HEK293T (cell line): ENCODE data around the gene RFK.

ENCODE experiments used
- CTCF ChIA-PET: fragments of 350-600 bp; formaldehyde crosslinking; extraction: SDS; loops from one replicate; lab custom pipeline; 2021; ENCODE audit warnings: antibody characterized with exemption, inconsistent platforms; lab: Yijun Ruan, JAX
- POLR2A ChIA-PET: fragments of 350-600 bp; formaldehyde crosslinking; extraction: SDS; loops from one replicate; lab custom pipeline; 2020; ENCODE audit warnings: antibody characterized with exemption, inconsistent platforms; lab: Yijun Ruan, JAX
- DNase-seq: peaks from one replicate; pipeline ENCODE4 v3.0.0; 2012; ENCODE audit warnings: mixed read lengths; ENCODE audit errors: extremely low spot score
- ARNT ChIP-seq: fragments of 450-650 bp; IDR thresholded peaks from 2 replicates; pipeline ENCODE4 v1.6.1; 2017; ENCODE audit warnings: mild to moderate bottlenecking
- BHLHE40 ChIP-seq: fragments of 450-650 bp; IDR thresholded peaks from 2 replicates; pipeline ENCODE4 v1.6.1; 2016; ENCODE audit warnings: mild to moderate bottlenecking, moderate library complexity, borderline replicate concordance
- CTBP1 ChIP-seq: fragments of 450-650 bp; IDR thresholded peaks from 2 replicates; pipeline ENCODE4 v1.6.1; 2016; ENCODE audit warnings: borderline replicate concordance
- ELF4 ChIP-seq: fragments of 450-650 bp; IDR thresholded peaks from 2 replicates; pipeline ENCODE4 v1.6.1; 2017; ENCODE audit warnings: antibody characterized with exemption
- FOXA1 ChIP-seq: fragments of 450-650 bp; IDR thresholded peaks from 2 replicates; pipeline ENCODE4 v1.6.1; 2016; ENCODE audit warnings: mild to moderate bottlenecking
- FOXK2 ChIP-seq: fragments of 450-650 bp; IDR thresholded peaks from 2 replicates; pipeline ENCODE4 v1.6.1; 2016; ENCODE audit warnings: mild to moderate bottlenecking
- FOXM1 ChIP-seq: fragments of 450-650 bp; IDR thresholded peaks from 2 replicates; pipeline ENCODE4 v1.6.1; 2017; ENCODE audit warnings: mild to moderate bottlenecking, borderline replicate concordance
- HDGF ChIP-seq: fragments of 450-650 bp; IDR thresholded peaks from 2 replicates; pipeline ENCODE4 v1.6.1; 2017; ENCODE audit warnings: antibody characterized with exemption, borderline replicate concordance
- L3MBTL2 ChIP-seq: fragments of 450-650 bp; conservative IDR thresholded peaks from 2 replicates; pipeline ENCODE4 v1.6.1; 2016; ENCODE audit warnings: mild to moderate bottlenecking
- LEF1 ChIP-seq: fragments of 450-650 bp; IDR thresholded peaks from 2 replicates; pipeline ENCODE4 v1.6.1; 2017; ENCODE audit warnings: mild to moderate bottlenecking, borderline replicate concordance
- NFRKB ChIP-seq: fragments of 450-650 bp; IDR thresholded peaks from 2 replicates; pipeline ENCODE4 v1.6.1; 2016; ENCODE audit warnings: mild to moderate bottlenecking, moderate library complexity
- SP1 ChIP-seq: fragments of 450-650 bp; IDR thresholded peaks from 2 replicates; pipeline ENCODE4 v1.6.1; 2017
- SUZ12 ChIP-seq: fragments of 450-650 bp; IDR thresholded peaks from 2 replicates; pipeline ENCODE4 v1.6.1; 2016; ENCODE audit warnings: mild to moderate bottlenecking
- TARDBP ChIP-seq: fragments of 450-650 bp; IDR thresholded peaks from 2 replicates; pipeline ENCODE4 v1.6.1; 2016
- ZNF384 ChIP-seq: fragments of 450-650 bp; IDR thresholded peaks from 2 replicates; pipeline ENCODE4 v1.6.1; 2016
- TF ChIP-seq, protein P1 (sequence below): fragments of 450-650 bp; IDR thresholded peaks from 2 replicates; pipeline ENCODE4 v1.6.1; 2016

RFK gene

DNA sequence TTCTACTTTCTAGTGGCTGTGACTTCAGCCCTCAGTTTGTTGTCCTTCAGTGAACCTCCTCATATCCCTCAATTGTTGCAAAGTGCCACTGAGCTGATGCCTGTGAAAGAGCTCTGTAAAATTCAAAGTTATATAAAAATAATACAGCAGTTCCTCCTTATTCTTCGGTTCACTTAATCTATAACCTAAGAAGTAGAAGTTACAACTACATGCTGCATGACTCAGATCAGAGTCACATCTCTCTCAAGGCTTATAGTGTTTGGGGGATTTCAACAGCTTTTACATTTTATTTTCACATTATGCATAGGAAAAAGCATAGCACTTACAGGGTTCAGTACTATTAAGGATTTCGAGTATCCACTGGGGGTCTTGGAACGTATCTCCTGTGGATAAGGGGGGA is 39.6 kb upstream of the RFK start:
- TF ChIP-seq SUZ12 (no peak), FOXA1 (no peak), NFRKB (no peak), L3MBTL2 (no peak), BHLHE40 (no peak), TARDBP (no peak), FOXM1 (no peak), HDGF (no peak), ARNT (no peak), LEF1 (no peak), ZNF384 (no peak), FOXK2 (no peak), CTBP1 (no peak)
- TF ChIP-seq, protein P1, sequence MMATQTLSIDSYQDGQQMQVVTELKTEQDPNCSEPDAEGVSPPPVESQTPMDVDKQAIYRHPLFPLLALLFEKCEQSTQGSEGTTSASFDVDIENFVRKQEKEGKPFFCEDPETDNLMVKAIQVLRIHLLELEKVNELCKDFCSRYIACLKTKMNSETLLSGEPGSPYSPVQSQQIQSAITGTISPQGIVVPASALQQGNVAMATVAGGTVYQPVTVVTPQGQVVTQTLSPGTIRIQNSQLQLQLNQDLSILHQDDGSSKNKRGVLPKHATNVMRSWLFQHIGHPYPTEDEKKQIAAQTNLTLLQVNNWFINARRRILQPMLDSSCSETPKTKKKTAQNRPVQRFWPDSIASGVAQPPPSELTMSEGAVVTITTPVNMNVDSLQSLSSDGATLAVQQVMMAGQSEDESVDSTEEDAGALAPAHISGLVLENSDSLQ, result no peak
- POLR2A ChIA-PET, result no interaction called here
- no peak for DNase-seq
- CTCF ChIA-PET, result interaction anchor here (0.9 kb wide), 1 partner anchor 15 kb away, joined by 3 read pairs; no protein-coding TSS in a partner anchor

DNA sequence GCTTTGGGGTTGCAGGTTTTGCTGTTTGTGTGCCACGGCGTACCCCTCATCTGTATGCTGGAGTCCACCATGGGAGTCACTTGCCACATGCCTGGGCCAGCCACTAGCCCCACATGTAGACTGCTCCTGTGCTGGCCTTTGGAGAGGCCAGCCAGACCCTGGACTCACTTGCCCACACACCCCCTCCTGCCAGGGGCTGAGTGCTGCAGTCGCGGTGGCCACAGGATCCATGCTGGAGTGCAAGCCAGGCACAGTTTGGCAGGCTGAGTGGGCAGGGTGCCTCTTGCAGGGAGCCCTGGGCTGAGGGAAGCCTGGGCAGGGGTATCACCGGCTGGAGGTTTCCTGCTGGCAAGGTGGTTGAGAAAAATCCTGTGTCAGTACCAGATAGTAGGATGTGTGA is 39.2 kb upstream of the RFK start:
- CTCF ChIA-PET, result interaction anchor here (0.9 kb wide), 1 partner anchor 14 kb away, joined by 3 read pairs; no protein-coding TSS in a partner anchor
- POLR2A ChIA-PET, result no interaction called here
- TF ChIP-seq FOXM1 (no peak), HDGF (no peak), TARDBP (no peak), ARNT (no peak), FOXA1 (no peak), CTBP1 (no peak), FOXK2 (no peak), SUZ12 (no peak)
- TF ChIP-seq, protein P1, result no peak
- DNase-seq, result no peak

DNA sequence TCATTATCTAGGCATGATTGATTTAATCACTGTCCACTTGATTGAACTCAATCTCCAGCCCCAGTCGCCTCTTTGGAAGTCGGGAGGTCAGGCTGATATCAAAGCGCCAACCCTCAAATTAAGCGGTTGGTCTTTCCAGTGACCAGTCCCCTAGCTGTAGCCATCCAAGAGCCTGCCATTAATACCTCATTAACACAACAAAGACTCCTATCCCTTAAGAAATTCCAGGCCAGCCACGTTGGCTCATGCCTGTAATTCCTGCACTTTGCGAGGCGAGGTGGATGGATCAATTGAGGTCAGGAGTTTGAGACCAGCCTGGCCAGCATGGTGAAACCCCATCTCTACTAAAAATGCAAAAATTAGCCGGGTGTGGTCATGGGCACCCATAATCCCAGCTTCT is 37.4 kb upstream of the RFK start:
- TF ChIP-seq FOXA1, result no peak
- DNase-seq, result no peak
- CTCF ChIA-PET, result no interaction called here
- POLR2A ChIA-PET, result no interaction called here

DNA sequence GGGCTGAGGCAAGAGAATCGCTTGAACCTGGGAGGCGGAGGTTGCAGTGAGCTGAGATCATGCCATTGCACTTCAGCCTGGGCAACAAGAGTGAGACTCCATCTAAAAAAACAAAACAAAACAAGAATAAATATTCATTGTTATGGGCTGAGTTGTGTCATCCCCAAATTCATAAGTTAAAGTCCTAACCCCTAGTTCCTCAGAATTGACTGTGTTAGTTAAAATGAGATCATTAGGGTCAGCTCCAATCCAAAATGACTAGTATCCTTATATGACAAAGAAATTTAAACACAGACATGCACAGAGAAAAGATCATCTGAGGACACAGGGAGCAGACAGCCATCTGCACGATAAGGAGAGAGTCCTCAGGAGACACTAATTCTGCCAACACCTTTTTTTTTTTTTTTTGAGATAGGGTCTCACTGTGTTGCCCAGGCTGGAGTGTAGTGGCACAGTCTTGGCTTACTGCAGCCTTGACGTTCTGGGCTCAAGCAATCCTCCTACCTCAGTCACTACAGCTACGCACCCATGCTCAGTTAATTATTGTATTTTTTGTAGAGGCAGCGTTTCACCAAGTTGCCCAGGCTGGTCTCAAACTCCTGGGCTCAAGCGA is 32.7 kb upstream of the RFK start:
- no peak for DNase-seq
- ChIA-PET POLR2A (no interaction called here), CTCF (interaction anchor here (0.6 kb wide), 1 partner anchor 263 kb away, joined by 3 read pairs; no protein-coding TSS in a partner anchor)
- TF ChIP-seq HDGF, result no peak
- TF ChIP-seq ELF4, result no peak

DNA sequence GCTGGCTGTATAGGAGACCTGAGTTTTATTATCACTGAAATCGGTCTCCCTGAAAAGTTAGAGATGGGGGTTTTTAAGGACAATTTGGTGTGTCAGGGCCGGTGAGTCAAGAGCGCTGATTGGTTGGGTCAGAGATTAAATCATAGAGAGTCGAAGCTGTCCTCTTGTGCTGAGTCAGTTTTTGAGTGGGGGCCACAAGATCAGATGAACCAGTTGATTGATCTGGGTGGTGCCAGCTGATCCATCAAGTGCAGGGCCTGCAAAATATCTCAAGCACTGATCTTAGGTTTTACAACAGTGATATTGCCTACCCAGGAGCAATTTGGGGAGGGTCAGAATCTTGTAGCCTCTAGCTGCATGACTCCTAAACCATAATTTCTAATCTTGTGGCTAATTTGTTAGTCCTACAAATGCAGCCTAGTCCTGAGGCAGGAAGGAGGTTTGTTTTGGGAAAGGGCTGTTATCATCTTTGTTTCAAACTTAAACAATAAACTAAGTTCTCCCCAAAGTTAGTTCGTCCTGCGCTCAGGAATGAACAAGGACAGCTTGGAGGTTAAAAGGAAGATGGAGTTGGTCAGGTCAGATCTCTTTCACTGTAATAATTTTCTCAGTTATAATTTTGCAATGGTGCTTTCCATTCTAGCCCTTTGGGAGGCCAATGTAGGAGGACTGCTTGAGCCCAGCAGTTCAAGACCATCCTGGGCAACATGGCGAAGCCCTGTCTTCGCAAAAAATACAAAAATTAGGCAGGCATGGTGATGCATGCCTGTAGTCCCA is 31.6 kb upstream of the RFK start:
- TF ChIP-seq SP1, result no peak
- TF ChIP-seq ZNF384, result no peak
- no peak for TF ChIP-seq FOXM1
- no peak for TF ChIP-seq FOXK2
- TF ChIP-seq ELF4, result no peak
- no peak for TF ChIP-seq LEF1
- no peak for TF ChIP-seq SUZ12
- TF ChIP-seq HDGF, result no peak

DNA sequence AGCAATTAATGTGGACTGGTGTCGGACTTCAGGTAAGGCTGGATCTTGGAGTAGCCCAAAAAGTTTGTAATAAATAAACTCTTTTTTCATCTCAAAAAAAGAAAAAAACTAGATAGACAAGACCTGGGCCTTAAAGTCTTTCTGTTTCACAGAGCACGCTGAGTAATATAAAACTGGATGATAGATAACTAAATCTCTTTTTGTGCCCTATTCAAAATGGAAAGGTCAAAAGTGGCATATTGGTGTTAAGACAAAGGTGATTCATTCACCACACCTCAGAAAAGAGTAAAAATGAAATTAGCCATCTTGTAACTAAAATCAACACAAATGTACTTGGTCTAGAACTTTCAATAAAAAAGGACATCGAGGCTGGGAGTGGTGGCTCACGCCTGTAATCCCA is 30.3 kb upstream of the RFK start:
- ChIA-PET CTCF (no interaction called here), POLR2A (no interaction called here)
- TF ChIP-seq SP1 (no peak), ZNF384 (no peak), FOXM1 (no peak), ELF4 (no peak), NFRKB (no peak), TARDBP (no peak), LEF1 (no peak), L3MBTL2 (no peak), SUZ12 (no peak), FOXA1 (no peak), FOXK2 (no peak), ARNT (no peak), CTBP1 (no peak), BHLHE40 (no peak), HDGF (no peak)
- TF ChIP-seq, protein P1, result no peak
- no peak for DNase-seq

More for the DNA sequence above, 31.6 kb upstream of the RFK start:
- DNase-seq, result no peak
- ChIA-PET POLR2A (no interaction called here), CTCF (no interaction called here)
